GM19397 (cell line): ENCODE measurements around the gene NNAT.
"Not testable (repeated sequence)": the region's sequence is repeated elsewhere in the genome, so short reads cannot be mapped to it uniquely, and the experiment has no call there.

Experiments
- ATAC-seq: cut with Tn5 transposase; IDR thresholded peaks from one replicate; pipeline ENCODE4 v1.9.1; 2021; ENCODE audit warnings: mild to moderate bottlenecking, moderate library complexity; ENCODE audit not compliant: unreplicated experiment

NNAT gene, protein sequence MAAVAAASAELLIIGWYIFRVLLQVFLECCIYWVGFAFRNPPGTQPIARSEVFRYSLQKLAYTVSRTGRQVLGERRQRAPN

DNA sequence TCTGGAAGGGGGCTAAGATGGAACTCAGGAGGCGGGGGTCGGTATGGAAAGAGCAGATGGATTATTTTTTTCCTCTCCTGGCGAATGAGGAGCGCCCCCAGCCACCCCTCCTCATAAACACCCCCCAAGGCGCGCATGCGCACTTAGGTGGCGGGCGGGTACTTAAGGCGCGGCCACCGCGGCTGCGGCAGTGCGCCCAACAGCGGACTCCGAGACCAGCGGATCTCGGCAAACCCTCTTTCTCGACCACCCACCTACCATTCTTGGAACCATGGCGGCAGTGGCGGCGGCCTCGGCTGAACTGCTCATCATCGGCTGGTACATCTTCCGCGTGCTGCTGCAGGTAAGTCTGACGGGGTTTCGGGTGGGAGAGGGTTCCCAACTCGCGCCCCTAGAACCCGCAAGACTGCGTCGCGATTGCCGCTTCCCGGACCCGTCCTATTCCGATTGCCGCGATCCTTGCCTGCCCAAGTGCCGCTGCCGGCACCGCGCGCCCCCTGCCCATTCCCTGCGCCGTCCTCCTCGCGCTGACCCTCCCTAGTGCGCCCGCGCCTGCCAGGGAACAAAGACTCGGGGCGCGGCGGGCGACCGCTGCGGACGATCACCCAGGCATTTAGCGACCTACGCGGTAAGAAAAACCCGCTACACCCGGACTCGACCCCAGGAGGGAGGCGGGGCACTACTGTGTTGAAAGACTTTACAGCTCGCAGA is at the start of gene NNAT:
TSS of gene NNAT (plus strand) at position 190 of the 711 bp plus-strand sequence. CDS start at position 272, 82 bp downstream.
- ATAC-seq = no peak

DNA sequence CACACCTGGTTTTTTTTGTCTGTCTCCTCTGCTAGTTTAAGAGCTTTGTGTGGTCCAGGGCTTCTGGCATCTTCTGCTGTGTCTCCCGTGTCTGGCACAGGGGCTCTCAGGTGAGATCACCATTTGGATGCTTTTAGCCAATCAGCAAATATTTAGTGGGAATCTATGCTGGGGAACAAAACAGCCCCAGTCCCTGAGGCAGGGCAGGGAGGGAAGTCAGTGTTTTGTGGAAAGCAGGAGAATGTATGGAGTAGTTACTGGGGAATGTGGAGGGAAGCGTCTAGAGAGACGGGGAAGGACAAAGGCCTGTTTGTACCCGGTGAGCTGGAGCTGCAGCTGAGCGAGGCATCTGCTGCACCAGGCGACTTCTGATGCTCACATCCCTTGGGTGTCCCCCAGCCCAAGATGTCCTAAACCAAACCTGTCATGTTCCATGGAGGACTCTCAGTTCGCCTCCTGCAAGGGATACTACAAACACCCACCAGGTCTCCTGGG is 49.3 kb upstream of the NNAT start:
- ATAC-seq = no peak

DNA sequence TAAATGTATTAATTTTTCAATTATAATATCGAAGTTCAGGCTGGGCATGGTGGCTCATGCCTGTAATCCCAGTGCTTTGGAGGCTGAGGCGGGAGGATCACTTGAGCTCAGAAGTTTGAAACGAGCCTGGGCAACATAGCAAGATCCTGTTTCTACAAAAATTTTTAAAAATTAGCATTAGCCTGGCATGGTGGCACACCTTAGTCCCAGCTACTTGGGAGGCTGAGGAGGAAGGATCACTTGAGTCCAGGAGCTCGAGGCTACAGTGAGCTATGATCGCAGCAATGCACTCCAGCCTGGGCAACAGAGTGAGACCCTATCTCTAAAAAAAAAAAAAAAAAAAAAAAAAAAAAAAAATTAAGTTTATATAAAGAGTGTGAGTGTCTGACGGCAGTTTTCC is 48.6 kb upstream of the NNAT start:
- ATAC-seq = not testable (repeated sequence)

DNA sequence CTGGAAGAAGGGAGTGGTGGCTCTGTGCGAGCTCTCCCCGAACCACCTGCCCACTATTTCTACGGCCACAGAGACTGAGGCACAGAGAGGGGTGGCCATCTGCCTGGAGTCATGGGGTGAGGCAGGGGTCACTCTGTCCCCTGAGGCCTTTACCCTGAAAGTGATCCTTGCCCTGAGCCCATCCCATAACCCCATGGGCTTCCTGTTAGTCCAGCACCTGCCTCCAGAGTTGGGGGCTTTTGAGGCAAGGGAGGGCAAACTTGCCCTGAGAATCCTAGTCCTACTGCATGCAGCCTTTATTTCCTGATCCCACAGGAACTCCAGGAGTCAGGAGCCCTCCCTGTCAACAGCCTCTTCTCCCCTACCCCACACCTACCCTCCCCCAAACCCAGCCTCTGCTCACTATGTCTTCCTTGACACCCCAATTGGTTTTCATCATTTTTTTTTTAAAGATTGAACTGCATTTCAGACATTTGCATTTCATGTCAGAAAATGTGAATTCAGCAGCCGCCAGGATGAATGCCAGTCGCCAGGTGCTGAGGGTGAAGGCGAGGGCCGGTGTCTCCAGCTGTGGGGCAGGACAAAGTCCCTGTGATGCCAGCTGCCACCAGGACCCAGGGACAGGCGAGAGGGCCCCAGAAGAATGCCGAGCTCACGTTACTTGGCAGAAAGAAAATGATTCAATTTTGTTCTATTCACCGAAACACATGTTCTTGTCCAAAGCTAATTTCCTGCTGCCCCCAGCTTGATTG is 47.6 kb upstream of the NNAT start:
- no peak for ATAC-seq

DNA sequence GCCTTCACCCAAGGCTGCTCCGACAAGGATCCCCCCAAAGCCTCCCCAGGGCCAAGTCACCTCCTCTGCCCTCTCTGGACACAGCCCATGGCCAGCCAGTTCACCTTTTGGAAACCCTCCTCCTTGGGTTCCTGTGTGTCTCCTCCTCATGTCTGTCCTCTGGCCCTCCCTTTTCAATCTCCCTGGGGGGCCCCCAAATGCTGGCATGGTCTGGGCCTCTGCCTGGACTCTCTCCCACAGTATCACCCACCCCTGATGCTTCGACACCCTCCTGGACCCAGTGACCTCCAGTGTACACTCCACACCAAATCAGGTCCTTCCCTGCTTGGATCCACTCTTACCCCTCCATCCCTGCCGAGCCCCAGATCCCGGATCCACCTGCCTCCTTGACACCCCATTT is 46.7 kb upstream of the NNAT start:
- no peak for ATAC-seq

DNA sequence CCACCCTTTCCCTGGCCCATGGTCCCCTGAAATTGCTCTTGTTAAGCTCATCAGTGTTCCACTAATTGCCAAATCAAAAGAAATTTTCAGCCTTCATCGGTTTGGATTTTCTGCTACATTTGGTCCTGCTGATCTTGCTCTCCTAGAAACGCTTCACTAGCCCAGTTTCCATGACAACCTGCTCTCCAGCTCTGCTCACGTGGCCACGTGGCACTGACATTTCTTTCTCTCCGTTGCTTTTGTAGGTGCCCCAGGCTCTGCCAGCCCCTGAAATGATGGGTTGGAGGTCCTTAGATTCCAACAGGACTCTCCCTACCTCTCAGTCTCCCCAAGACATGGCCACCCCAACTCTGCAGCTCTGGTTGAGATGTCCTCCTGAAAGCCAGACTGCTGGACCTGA is 45.8 kb upstream of the NNAT start:
- ATAC-seq = no peak

DNA sequence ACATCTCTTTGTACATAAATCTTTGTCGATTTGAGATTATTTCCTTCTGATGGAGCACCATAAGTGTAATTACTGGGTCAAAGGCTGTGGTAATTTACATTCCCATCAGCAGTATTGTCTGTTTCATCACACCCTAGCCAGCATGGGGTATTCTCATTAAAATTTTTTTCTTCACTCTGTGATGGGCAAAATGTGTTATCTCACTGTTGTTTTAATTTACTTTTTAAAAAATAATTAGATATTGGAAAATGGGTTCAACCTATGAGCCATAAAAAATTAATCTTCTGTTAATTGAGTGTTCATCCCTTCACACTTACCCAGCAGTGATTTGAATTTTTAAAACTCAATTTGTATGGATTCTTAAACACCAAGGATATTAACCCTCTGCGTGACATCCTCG is 44.0 kb upstream of the NNAT start:
- no peak for ATAC-seq

DNA sequence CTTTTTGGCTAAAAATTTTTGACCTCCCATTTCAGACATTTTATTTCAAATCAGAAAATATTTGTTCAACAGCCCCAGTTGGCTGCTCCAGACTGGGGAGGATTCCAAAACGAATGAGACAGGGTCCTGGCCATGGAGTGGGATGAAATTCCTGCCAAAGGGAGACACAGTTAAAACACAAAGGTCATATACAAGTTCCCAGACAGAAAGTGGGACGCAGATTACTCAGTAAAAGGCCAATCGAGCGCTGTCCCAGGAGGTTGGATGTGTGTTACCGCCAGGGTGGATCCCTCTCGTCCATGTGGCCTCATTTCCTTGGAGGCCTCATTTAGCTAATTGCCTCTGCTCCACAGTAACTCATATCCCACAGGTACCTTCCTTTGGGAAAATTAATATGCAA is 41.8 kb upstream of the NNAT start:
- ATAC-seq = no peak

DNA sequence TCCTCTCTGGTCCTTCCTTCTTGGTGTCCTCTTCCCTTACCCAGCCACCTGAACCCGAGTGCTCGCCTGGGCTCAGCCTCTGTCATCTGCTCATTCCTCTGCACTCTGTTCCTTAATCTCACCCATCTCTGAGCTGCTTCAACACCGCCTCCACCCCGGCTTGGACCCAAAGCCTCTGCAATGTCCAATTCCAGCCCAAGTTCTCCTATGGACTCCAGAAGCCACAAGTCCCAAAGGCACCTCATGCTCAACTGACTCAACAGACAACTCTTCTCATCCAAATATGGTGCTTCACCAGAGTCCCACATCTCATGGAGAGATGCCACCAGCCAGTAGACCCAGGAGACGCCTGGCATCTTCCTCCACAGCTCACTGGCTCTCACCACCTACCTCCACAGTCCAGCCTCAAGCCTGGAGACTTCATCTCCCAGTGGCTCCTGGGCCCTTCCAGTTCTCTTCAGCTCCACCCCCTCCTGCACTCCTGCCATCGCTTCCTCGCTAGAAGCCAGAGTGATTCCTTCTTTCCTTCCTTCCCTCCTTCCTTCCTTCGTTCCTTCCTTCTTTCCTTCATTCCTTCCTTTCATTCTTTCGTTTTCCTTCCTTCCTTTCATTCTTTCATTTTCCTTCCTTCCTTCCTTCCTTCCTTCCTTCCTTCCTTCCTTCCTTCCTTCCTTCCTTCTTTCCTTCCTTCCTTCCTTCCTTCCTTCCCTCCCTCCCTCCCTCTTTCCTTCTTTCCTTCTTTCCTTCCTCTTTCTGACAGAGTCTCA is 40.9 kb upstream of the NNAT start:
- no peak for ATAC-seq

DNA sequence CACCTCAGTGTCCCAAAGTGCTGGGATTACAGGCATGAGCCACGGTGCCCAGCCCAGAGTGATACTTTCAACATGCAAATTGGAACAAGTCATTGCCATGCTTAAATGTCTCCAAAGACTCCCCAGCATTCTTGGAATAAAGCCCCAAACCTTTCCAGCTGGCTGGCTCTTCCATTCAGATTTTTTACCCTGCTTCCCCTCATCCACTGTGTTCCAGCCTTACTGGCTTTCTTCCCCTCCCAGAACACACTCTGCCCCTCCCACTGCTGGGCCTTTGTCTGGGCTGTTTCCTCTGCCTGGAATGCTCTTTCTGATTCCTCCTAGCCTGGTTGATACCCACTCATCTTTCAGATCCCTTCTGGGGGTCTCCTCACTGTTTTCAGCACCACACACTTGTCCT is 40.1 kb upstream of the NNAT start:
- no peak for ATAC-seq

DNA sequence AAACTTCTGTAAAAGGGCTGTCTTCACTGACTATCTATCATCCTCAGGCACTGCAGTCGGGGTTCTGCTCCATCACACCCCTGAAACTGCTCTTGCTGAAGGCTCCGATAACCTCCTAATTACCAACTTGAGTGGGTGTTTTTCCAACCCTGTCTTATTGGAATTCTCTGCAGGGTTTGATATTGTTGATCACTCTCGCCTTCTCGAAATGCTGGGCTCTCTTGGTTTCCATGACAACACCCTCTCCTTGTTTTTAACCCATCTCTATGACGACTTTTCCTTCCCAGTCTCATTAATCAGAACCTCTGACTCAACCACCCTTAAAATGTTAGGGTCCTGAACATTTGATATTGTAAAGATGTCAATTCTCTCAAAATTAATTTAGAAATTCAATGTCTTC is 39.4 kb upstream of the NNAT start:
- ATAC-seq = no peak

DNA sequence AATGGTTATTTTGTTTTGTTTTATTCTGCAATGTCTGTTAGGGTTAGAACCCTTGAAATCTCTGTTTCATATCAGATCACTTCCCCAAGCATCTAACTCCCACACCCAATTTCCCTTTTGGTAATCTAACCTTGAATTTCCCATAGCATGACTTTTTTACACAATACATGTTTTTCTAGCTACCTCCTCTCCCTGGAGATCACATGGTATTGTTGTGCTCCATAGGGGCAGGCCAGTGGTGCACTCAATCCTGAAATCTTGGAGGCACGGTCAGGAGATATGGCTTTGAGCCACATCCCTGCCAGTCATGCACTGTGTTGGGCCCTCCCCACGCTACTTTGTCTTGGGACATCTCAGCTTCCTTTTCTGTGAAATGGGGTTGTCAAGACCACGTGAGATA is 36.7 kb upstream of the NNAT start:
- no peak for ATAC-seq

DNA sequence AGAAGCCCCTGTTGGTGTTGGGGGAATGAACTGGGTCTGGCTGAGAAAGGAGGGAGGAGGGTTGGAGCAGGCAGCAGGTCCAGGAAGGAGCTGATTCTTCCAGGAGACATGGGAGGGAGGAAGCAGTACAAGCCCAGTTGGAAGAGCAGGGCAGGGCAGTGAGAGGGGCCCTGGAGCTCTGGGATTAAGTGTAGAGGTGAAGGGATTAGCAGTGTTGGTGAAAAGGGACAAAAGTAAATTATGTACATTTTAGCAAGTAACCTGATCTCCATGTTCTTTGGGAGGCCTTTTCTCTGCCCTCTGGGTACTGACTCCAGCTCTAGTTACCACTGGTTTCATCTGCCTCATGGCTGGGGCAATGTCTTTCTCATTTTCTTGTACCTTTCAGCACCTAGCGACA is 34.8 kb upstream of the NNAT start:
- ATAC-seq = not testable (repeated sequence)

DNA sequence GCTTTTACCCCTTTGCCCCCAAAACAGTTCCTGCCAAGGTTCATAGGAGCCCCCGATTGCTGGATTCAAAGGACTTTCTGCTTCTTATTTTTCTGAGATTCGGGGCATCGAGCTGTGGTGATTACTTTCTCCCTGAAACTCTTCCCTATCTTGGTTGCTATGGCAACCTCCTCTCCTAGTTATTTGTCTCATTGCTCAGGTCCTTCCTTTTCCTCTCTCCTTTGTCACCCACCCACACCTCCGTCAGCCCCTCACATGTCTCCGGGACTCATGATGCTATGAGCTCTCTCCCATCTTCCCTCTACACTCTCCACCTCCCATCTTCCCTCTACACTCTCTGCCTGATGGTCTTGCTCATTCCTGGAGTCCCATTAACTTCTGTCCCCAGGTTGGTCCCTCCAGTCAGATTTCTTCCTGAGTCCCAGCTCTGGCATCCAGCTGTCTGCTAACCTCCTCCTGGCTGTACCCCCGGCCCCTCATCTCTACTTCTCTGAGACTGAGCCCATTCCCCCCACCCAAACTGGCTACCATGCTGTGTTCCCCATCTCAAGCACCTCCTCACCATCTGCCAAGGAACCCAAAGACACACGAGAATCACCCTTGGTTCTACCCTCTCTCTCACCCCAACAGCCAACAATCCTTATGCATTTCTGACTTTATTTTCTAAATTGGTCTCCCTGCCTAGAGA is 30.2 kb upstream of the NNAT start:
- ATAC-seq = no peak

DNA sequence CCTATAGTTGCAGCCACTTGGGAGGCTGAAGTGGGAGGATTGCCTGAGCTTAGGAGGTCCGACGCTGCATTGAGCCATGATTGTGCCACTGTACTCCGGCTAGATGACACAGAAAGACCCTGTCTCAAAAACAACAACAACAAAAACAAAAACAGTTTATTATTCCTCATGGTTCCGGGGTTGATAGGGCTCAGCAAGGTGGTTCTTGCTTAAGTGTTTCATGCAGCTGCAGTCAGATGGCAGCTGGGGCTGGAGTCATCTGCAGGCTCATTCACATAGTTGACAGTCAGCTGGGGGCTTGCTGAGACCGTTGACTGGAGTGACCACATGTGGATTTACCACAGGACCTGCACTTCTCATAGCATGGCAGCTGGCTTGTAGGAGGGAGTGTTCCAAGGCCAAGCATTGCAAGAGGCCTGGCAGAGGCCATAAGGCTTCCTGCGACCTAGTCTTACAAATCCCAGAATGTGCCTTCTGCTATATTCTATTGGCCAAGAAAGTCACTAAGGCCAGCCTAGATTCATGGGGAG is 28.9 kb upstream of the NNAT start:
- no peak for ATAC-seq

DNA sequence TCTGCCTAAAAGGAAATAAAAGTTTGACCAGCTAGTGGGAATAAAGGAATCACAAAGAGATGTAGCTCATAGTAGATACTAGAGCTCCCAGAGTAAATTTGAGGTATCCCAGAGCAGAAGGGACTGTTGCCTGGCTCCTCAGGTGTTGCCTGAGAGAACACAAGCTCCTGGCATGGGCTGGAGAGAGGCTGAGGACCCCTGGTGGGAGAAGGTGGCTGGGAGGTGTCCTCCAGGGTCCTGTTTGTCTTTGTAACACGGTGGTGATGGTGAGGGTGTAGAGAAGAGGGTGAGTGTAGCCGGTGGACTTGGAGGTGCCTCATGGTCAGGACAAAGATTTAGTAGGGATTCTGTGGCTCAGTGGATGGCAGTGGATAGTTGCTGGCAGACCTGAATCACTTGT is 28.1 kb upstream of the NNAT start:
- no peak for ATAC-seq

DNA sequence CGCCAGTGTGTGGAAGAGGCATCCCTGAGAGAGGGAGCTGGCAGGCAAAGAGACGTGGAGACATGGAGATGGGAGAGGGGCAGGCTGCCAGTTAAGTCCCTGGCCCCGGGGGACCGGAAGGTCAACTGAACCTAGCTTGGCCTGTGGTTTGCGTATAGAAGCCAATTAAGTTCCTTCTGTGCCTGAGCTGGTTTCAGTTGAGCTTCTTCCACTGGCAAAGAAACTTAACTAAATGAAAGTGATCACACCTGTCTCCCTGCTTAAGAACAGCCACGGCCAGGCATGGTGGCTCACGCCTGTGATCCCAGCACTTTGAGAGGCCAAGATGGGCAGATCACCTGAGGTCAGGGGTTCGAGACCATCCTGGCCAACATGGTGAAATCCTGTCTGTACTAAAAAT is 26.7 kb upstream of the NNAT start:
- no peak for ATAC-seq

DNA sequence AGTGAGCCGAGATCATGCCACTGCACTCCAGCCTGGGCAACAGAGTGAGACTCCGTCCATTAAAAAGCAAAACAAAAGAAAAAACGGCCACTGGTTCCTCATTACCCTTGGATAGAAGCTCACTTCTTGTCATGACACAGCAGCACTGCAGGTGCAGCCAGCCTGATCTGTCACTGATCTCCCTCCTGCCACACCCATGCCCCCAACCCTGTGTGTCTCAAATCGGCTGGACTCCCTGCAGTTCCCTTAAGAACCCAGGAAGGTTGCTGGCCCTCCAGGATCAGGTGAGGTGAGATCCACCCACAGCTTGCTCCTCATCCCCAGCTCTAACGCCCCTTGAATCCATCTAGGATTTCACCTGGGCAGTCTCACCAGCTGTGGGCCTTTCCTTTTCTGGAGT is 26.3 kb upstream of the NNAT start:
- ATAC-seq = no peak

DNA sequence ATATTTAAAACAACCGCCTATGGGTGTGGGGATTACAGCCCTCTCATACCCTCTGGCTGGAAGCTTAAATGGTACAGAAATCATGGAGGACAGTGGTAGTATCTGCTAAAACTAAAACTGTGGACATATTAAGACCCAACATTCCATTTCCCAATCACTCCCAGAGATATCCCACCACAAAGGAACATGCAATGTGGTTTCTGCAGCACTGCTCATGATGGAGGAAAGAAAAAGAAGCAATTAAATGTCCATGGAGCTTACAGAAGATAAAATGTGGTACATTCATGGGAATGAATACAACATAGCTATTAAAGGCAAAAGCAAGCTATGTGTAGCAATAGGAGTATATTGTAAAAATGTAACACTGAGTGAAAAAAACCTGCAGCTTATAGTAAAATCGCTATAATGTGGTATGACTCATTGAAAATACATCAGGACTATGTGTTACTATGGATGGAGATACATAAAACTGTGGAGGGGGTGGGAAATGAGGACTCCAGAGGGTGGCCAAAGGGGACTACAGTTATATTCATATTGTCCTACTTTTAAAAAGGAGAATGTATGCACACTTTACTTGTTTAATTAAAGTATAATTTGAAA is 22.9 kb upstream of the NNAT start:
- no peak for ATAC-seq

DNA sequence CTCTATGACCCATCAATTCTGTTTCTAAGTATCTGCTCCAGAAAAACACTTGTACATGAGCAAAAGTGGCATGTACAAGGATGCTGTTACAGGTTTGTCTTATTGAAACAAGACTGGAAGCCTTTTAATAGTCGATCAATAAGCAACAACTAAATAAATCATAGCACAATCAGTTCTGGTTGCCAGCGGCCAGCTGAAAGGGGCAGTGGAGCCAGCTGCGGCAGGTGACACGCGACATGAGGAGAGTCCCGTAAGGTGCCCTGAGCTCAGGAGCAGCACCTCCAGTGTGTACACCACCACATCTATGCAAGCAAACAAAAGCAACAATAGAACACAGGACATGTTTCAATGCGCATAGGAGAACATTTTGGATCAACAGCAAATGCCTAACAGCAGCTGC is 20.7 kb upstream of the NNAT start:
- ATAC-seq = no peak
